Activated CD8-positive, alpha-beta memory T cell treated with anti-CD3 and anti-CD28 coated beads, Interleukin-2, amount 50 U/mL, for 24 hours (primary cell): ENCODE data around the gene EIF4G3.
"Not testable (repeated sequence)": the region's sequence is repeated elsewhere in the genome, so short reads cannot be mapped to it uniquely, and the experiment has no call there.

ENCODE experiments used
- DNase-seq: peaks from one replicate; pipeline ENCODE4 v3.0.0-alpha.2; 2020; ENCODE audit errors: extremely low read depth

The EIF4G3 gene

DNA sequence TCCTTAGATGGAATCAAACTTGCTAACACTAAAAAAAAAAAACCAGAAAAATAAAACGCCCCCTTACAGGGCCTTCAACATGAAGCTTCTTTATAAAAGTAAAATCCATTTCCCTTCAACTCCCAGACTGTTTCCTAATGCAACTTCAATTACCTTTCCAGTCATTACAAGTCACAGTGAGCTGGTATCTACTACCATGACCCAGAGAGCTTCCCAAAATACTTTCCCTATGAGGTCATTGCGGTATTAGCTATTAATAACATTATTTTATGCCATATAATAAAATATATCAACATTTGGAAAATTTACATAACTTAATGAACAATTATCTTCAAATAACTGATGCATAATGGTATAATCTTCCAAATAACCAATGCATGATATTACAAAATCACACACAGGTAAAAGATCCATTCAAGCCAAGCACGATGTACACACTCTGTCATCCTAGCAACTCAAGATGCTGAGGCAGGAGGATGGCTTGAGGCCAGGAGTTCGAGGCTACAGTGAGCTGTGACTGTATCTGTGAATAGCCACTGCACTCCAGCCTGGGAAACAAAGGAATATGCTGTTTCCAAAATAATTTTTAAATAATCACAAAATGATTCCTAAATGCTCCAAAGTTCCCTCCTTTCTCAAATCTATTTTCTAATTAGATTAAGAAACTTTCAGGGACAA, 24.1 kb downstream of the EIF4G3 start:
- DNase-seq = no peak

DNA sequence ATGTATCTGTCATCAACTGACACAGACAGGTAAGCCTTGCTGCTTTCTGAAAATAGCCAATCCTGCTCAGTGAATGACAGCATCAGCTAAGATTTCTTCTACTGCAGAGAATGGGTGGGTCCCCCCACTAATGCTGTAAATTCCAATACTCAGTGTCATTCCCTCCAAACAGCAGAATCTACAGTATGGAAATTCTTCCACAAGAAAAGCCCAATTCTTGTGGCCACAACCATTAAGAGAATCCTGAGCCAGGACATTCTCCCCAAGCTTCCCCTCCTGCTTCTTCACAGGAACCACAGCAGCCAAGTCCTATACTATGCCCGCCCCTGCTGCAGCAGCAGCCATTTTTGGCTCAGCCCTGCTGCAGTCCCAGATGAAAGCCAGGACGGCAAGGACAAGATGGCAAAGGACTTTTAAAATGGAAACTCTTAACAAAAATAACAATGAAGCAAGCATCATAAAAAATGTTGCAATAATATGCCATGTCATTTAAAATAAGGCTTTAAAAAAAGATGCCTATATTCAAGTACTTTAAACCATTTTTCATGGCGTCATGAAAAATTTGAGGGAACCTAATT, 26.8 kb downstream of the EIF4G3 start:
- DNase-seq = no peak

DNA sequence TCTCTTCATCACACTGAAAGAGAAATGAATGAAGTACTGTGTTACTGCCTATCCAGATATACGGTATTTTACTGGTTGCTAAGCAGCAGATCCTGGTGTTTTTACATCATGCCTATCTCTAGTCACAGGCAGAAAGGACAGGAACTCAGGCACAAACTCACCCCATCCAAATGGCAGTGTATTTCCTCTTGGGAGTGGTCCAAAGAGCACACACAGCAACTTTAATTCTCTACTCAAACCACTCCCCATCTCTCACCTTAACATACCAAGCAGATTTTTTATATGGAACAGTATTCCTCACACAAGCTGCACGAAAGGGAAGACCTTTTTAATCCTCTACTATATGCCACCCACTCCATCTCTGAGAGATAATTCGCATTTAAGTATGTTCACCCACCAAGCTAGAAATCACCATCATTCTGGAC, 27.3 kb downstream of the EIF4G3 start:
- DNase-seq = no peak

DNA sequence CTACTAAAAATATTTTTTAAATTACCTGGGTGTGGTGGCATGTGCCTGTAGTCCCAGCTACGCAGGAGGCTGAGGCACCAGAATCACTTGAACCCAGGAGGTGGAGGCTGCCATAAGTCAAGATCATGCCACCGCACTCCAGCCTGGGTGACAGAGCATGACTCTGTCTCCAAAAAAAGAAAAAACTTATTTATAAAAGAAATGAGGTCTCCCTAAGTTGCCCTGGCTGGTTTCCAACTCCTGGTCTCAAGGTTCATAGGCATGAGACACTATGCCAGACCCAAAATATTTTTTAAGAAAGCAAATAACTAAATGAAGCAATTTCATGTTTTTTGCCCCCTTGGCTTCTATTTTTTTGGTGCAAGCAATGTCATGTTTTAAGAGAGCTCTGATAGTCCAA, 32.9 kb downstream of the EIF4G3 start:
- no peak for DNase-seq

DNA sequence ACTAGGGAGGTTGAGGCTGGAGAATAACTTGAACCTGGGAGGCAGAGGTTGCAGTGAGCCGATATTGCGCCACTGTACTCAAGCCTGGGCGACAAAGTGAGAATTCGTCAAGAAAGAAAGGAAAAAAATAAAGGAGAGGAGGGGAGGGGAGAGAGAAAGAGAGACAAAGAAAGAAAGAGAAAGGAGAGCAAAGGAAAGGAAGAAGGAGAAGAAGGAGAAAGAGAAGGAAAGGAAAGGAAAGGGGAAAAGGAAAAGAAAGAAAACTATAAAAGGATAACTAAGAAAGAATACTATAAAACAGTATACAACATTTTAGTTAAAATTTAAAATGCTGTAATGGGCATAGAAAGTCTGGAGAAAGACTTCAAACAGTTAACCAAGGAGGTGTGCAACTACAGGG, 33.6 kb downstream of the EIF4G3 start:
- no peak for DNase-seq

DNA sequence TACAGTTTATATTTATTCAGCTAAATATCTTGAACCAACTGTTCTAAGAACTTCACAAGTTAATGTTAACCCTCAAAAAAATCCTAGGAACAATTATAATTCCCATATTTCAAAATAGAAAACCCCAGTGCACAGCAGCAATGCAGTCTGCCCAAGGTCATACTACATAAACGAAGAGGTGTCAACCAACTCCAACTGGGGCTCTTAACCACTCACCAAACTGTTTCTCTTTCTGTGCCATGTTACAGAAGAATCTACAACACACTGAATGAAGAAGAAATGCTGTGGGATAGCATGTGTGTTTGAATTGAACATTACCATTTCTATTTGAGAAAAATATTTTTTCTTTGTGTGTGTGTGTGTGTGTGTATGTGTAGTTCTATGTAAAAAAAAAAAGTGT, 35.7 kb downstream of the EIF4G3 start:
- no peak for DNase-seq

DNA sequence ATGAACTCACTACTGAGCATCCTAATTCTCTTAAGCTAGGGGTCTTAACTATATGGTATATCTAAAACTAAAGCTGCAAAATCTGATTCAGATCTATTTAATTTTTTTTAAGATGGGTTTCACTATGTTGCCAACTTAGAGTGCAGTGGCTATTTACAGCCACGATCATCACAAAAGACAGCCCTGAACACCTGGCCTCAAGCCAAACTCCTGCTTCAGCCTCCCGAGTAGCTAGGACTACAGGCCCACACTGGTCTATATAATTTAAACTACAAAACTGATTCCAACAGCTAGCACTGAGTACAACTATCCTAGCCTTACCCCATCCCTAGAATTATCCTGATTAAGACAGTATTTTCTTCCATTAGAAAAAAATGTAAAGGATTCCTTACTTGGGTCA, 37.1 kb downstream of the EIF4G3 start:
- DNase-seq = no peak

DNA sequence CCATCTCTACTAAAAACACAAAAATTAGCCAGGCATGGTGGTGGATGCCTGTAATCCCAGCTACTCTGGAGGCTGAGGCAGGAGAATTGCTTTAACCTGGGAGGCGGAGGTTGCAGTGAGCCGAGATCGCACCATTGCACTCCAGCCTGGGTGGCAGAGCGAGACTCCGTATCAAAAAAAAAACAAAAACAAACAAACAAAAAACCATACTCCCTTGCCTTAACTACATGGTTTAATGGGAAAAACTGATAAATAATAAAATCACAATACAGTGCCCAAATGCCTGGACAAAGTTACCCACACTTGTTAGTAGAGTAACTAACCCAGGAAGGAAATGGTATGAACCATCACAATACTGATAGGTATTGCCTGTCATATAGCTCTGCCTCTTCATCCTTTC, 40.4 kb downstream of the EIF4G3 start:
- not testable (repeated sequence) for DNase-seq

DNA sequence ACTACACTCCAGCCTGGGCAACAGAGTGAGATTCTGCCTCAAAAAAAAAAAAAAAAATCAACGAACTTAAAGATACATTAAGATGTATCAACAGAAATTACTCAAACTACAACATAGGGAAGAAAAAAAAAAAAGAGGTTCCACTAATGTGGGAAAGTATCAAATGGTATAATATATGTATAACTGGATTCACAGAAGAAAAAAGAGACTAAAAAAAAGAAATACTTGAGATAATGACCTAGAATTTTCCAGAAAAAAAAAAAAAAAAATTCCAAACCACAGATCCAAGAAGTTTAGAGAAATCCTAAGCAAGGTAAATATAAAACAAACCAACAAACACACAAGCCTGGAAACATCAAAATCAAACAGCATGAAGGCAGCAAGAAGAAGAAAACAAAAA, 45.5 kb downstream of the EIF4G3 start:
- DNase-seq = no peak

DNA sequence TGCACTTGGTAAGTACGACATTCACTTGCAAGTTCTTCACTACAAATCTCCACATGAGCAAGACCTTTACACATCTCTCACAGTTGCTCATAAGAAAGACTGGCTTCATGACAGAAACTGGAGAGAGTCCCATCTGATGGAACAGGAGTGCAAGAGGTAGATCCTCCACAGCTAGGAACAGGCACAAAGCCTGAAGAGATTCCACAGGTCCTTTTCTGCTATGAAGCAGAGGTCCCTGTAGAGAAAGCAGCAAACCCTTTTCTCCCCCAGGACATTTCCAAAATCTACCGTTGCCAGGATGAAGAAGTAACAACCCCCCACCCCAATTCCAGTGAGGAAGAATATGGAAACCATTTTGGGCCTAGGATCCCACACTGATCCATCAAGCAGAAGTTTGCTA, 47.3 kb downstream of the EIF4G3 start:
- no peak for DNase-seq

DNA sequence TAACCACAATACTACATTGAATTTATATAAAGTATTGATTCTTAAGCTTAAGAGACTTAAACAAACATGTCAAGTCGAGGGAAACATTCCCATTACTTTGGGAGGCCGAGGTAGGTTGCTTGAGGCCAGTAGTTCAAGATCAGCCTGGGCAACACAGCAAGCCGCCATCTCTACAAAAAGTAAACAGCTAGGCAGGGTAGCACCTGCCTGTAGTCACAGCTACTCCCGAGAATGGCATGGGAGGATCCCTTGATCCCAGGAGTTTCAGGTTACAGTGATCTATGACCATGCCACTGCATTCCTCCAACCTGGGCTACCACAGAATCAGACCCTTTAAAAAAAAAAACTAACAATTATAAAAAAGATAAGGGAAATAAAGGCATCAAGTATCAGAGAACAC, 50.4 kb downstream of the EIF4G3 start:
- no peak for DNase-seq

DNA sequence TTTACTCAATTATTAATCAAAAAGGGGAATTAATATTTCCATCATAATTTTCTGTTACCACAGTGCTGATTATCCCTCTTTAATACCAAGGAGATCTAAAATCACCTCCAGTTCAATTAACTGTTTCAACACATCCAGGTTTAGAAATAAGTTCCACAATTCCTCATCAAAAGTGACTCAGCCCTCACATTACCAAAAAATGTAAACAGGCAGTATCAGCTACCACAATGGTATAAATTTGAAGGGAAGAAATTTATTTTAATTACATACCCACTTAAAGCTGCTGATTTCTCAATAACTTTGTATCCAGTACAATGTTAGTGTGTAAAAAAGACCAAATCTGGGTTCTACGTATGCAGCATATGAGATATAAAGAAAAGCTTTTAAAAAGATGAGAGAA, 51.9 kb downstream of the EIF4G3 start:
- DNase-seq = no peak

DNA sequence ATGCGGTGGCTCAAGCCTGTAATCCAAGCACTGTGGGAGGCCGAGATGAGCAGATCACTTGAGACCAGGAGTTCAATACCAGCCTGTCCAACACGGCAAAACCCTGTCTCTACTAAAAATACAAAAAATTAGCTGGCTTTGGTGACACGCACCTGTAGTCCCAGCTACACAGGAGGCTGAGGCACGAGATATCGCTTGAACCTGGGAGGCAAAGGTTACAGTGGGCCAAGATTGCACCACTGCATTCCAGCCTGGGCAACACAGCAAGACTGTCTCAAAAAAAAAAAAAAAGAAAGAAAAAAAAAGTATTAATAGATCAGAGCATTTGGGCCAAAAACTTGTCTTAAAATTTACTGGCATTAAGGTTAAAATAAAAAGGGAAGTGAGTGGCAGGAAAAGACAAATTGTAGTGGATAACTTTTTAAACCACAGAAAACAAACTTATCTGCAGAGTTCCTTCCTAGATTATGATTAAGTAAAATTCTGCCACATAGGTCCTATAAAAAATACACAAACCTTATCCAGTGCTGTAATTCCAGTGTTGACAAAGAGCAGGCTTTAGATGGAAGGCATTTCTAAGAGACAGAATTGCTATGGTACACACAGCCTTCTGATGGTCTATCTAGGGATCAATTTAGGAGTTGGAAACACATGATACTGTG, 53.3 kb downstream of the EIF4G3 start:
- no peak for DNase-seq

DNA sequence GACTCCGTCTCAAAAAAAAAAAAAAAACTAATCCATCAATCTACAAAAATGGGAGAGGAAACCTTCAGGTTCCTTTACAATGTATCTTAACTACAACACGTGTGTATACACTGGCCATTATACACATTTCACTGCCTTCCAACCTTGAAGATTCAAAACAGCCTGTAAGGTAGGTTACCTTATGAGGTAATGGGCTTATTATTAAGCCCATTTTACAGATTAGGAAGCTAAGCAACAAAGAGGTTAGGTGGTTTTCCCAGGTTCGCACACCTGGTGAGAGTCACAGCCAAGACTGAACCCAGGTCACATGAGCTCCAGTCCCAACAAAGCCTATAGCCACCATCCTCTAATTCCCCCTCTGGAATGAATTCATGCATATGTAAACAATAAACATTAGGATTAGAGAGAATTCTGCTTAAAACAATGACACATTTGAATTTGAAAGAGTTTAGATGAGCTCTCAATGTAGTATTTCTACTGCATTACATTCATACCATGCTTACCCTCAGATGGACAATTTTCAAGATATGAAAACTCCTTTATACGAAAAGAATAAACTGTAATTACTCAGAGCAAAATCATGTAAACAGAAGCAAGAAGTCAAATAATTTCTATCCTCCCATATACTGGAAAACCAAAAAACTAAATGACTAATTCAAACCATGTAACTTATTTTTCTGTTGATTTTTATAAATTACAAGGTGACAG, 54.8 kb downstream of the EIF4G3 start:
- DNase-seq = no peak

DNA sequence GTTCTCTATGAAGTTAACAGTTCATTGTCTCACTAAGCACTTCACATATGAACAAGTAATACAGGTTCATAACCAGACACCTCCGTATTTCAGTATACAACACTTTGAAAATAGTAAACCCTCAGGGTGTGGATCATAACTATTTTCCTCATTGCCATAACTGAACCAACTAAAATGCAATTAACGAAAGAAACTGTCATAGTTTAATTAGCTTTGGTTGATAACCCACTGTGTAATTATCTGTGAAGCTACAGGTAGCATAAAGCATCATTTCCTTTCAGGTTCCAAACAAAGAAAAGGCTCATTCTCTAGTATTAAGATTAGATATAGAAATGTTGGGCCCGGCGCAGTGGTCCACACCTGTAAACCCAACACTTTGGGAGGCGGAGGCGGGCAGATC, 58.5 kb downstream of the EIF4G3 start:
- no peak for DNase-seq

DNA sequence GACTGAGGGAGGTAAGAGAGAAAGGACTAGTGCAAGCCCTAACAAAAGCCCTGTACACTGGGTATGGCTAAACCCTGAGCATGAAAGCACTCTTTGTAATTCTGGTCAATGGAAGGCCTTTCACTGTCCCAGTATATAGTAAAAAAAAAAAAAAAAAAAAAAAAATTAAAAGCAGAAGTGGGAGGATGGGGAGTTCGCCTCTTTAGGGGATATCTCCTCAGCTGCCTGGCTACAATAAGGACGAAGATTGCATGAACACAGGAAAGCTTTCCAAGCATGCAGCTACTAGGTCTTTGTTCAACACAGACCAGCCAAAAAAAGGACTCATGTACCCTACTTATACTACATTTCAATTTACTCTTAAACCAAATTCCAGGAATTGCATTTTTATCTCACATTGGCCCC, 59.1 kb downstream of the EIF4G3 start:
- no peak for DNase-seq

DNA sequence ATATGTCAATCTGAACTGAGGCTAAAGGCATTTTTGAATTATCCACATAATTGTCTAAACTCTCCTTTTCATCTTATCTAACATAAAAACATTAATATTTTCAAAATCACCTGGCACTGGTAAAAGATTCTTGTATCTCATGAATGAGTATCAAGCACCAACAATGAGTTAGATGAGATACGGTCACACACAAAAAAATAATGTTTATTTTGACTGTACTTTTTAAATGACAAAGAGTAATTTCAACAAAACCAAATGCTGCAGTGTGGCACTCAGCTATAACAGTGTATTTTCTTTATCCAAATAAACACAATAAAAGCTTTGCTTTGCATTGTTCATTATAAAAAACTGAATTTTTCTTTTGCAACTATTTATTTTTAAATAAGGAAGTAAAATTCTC, 59.5 kb downstream of the EIF4G3 start:
- DNase-seq = no peak

DNA sequence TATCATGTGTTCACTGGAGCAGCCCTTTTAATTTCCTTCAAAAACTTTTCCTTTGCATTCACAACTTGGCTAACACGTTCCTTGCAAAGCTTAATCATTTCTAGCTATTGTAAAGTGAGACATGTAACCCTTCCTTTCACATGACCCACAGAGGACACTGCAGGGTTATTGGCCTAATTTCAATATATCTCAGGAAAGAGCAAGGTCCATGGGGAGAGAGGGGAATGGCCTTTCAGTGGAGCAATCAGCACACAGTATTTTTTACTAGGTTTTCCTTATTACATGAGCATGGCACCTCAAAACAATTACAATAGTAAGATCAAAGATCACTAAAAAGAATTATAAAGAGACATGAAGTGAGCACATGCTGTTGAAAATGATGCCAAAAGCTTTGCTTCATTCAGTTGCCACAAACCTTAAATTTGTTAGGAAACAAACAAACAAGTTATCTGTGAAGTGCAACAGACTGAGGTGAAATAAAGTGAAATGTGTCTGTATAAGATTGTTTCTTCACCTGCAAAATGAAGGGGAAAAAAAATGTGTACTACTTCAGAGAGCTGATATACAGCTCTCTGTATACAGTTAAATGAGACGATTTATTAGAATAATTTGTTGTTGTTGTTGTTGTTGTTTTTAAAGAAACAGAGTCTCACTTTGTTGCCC, 61.5 kb downstream of the EIF4G3 start:
- DNase-seq = no peak

DNA sequence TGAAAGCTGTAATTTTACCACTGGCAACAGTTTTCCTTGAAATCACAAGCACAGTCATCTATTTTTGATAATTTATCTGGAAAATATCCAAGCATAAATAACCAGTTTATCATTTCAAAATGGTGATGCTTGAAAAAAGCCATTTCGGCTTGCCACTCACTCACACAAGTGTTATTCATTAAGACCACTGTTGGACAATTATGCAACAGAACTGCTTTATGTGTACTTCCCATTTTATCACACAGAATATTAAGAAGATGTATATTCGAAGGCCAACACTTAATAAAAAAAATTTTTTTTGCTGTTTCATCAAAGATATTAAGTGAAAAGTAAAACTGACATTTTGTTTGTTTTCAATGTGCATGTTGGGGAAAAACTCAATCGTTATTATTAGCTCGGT, 62.3 kb downstream of the EIF4G3 start:
- DNase-seq = no peak

DNA sequence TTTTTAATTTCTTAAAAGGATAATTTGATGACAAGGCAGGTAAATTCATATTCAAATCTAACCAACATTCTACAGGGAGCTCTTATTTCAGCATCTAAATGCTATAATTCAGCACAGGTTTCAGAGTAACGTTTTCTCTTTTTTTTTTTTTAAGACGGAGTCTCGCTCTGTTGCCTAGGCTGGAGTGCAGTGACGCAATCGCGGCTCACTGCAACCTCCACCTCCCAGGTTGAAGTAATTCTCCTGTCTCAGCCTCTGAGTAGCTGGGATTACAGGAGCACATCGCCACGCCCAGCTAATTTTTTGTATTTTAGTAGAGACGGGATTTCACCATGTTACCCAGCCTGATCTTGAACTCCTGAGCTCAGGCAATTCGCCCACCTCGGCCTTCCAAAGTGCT, 66.5 kb downstream of the EIF4G3 start:
- no peak for DNase-seq

DNA sequence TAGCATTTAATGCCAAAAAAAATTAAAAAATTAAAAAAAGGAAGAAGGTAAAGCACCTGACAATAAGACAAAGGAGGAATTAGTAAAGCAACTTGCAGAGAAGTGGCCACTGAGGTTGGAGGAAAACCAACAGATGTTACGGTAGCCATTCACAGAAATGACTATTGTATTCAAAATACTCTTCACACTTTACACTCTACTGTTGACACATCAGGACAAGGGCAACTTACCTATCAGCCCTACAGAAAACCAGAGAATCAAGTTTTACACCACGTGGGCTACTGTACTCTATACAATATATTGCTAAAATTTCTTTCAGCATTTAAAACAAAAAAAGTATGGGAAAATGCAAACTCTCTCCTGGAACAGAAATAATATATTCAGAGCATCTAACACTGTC, 70.0 kb downstream of the EIF4G3 start:
- no peak for DNase-seq

DNA sequence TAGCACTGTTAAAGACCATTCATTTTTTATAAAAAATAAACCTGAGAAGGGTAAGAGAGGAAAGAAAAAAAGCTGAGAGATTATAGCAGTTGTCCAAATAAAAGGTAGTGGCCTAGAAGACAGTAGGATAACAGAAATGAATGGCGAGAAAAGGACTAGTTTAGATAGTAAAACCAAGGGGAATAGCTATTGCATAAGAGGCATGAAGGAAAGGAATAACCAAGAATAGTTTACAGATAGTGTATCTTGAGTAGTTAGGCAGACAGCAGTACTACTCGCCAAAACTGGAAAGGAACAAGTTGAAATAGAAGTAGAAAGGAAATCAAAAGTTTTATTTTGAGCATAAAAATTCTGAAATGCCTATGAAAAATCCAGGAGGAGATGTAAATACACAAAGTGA, 70.5 kb downstream of the EIF4G3 start:
- no peak for DNase-seq
